HG03280 (cell line): ENCODE data around the gene PRKCB.

Experiments used
- ATAC-seq: cut with Tn5 transposase; IDR thresholded peaks from one replicate; pipeline ENCODE4 v1.9.1; 2021; ENCODE audit warnings: mild to moderate bottlenecking, moderate library complexity; ENCODE audit not compliant: unreplicated experiment

Gene PRKCB

DNA sequence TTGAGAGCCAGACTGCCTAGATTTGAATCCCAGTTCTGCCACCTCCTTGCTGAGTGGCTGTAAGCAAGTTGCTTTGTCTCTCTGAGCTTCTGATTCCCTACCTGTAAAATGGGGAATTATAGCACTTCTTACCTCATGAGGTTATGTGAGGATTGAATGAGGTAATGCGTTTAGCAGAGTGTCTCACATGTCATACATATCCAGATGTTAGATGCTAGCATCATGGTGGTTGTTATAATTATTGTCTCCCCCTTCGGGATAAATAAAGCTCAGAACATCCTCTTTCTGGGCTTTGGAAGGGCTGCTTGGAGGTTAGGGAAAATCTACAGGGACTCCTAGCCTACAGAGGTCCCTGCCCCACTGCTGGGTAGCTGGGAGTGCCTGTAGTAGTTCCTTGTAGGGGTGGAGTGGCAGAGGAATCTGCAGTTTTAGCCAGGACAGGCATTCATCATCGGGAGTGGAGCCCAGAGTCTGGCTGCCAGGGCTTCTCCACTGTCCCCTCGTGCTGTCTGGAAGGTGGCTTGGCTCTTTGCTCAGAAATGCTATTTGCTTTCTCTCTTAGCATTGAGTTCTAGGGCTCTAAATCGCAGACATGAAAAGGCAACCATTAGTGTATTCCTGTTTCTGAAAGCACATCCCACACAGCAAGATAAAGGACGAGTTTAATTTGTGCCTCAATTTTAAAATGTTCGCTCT, 282.5 kb downstream of the PRKCB start:
- ATAC-seq, result no peak

DNA sequence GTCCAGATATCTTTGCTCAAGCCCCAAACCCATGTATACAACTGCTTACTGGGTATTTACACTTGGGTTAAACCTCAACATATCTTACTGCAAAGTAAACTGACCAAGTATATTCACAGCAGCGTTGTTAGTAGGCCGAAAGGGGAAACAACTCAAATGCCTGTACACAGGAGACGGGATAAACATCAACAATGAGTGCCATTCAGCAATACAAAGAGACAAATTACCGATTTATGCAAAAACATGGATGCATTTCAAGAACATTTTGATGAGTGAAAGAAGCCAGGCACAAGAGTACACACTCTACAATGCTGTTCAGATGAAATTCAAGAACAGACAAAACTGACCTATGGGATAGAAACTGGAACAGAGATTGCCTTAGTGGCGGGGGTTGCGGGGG, 284.0 kb downstream of the PRKCB start:
- ATAC-seq, result no peak

DNA sequence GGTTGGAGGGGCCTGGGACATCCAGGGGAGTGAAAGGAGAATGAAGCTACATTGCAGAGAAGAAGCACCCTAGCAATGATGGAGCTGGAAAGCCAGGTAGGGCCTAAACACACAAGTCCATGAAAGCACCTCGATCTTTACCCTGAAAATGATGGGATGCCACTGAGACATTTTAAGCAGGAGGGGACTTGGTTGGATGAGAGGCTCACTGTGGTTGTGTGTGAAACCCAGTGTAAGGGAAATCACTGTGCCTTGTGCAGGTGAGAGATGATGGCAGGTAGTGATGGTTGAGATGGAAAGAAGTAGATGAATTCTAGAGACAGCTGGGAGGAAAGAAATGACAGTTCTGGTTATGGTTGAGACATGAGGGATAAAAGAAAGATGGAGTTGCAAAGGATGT, 287.5 kb downstream of the PRKCB start:
- no peak for ATAC-seq

DNA sequence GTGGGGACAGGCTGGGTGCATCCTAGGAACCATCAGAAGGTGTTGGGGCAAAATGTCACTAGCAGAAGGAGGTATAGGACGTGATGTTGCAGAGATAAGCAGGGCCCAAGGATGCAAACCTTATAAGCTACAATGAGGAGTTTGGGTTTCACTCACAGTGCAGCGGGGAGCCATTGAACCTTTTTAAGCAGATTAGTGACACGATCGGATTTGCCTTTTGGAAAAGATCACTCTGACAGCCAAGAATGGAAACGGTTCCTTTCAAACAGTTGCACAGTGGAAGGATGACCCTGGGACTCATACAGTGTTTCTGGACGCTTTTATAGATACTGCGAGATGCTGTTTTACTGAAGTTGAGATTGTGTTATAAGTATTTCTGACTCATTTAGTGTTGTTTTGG, 288.5 kb downstream of the PRKCB start:
- no peak for ATAC-seq

DNA sequence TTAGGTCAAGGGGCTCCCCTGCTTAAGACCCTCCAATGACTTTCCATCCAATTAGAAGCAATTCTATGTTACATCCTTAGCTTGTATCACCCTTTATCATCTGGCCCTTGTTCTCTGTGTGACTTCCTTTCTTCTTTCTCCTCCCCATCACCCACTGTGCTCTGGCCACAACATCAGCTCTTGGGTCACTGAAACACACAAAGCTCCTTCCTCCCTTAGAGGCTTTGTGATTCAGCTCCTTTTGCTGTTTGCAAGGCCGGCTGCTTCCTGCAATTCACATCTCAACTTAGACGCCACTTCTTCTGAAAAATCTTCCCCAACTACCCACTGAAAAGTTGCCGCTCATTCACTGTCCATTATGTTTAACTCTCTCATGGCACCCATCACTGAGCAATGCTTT, 289.4 kb downstream of the PRKCB start:
- ATAC-seq, result no peak

DNA sequence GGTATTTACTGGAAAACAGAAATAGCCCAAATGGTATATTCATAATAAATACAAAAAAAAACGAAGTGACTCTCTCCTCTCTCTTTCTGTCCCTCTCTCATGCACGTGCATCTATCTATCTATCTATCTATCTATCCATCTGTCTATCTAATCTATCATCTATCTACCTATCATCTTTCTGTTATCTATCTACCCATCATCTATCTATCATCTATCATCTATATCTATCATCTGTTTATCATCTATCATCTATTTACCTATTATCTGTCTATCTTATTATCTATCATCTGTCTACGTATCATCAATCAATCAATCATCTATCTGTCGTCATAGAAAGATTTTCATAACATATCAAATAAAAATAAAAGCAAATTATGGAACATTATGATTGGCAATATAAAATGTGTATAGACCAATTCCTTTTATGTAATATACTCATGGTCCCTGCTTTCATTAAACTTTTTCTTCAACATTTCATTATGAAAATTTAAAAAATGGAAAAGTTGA, 293.7 kb downstream of the PRKCB start:
- no peak for ATAC-seq

DNA sequence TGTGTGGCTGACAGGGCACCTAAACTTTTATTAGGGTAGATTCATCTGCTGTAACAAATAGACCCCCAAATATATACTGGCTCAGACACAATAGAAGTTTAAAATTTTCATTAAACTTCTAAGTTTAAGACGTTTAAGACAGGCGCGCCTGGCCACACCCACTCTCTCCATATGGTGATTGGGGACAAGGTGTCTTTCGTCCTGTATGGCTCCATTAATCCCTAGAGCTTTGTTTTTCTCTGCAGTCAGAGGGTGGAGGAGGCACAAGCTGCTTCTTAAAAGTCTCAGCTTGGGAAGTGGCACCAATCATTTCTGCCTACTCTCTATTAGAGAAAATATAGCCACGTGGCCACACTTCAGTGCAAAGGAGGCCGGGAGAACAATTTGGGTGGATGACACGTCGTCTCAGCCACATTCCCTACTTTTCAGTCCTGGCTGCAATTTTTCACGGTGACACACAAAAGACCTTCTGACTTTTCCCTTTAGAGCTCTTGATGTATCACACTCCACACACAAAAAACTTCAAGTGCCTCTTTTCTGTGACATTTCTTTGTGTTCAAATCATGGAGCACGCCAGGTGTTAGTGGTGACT, 294.8 kb downstream of the PRKCB start:
- ATAC-seq, result no peak

DNA sequence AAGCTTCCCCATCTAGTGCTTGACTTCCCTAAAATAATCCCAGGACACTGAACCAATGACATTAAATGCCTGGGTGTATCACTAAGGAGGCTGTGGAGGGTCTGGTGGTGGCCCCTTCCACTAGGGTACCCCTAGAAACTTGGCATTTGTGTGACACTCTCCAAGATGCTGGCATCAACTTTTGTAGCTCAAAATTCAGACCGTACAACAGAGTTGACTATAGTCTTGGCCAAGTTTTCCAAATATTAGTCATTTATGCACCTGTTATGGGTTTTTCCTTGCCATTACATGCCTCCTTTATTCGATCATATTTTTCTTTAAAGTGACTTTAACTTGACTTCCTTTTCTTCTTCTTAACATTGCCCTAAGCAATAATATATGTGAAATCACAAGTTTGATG, 295.5 kb downstream of the PRKCB start:
- no peak for ATAC-seq

DNA sequence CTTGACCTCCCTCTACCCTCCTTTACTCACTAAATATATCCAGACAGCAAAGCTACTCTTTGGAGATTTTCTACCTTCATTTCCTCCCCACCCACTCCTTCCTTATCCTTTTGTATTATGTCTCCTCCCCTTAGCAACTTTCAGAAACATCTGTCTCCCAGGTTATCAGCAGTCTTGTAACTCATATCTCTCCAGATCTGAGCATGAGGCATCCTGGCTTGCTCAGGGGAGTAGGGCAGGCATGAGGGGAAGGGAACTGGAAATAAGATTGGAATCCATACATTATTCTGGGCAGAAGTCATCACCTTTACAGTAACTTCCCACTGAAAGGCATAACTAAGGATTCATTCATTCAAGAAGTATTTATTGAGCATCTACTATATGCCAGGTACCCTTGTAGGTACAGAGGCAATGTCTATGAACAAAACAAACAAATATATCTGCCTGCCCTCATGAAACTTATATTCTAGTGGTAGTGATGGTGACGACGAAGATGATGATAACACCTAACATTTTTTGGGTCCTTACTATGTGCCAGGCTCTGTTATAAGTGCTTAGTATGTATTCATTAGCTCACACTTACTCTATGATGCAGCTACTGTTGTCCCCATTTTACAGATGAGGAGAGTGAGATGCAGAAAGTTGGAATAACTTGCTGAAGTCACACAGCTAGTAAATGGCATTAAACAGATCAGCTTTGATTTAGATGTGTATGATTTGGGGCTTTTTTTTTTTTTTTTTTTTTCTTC, 296.4 kb downstream of the PRKCB start:
- ATAC-seq, result no peak

DNA sequence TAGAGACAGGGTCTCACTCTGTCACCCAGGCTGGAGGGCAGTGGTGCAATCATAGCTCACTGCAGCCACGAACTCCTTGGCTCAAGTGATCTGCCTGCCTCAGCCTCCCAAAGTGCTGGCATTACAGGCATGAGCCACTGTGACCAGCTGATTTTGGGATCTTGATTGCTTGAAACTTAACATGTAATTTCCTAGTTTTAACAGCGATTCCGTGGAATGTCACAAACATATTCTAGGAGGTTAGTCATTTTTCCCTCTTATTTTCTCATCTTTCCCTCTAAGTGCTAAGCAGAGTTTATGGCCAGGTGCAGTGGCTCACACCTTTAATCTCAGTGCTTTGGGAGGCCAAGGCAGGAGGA, 297.0 kb downstream of the PRKCB start:
- no peak for ATAC-seq

DNA sequence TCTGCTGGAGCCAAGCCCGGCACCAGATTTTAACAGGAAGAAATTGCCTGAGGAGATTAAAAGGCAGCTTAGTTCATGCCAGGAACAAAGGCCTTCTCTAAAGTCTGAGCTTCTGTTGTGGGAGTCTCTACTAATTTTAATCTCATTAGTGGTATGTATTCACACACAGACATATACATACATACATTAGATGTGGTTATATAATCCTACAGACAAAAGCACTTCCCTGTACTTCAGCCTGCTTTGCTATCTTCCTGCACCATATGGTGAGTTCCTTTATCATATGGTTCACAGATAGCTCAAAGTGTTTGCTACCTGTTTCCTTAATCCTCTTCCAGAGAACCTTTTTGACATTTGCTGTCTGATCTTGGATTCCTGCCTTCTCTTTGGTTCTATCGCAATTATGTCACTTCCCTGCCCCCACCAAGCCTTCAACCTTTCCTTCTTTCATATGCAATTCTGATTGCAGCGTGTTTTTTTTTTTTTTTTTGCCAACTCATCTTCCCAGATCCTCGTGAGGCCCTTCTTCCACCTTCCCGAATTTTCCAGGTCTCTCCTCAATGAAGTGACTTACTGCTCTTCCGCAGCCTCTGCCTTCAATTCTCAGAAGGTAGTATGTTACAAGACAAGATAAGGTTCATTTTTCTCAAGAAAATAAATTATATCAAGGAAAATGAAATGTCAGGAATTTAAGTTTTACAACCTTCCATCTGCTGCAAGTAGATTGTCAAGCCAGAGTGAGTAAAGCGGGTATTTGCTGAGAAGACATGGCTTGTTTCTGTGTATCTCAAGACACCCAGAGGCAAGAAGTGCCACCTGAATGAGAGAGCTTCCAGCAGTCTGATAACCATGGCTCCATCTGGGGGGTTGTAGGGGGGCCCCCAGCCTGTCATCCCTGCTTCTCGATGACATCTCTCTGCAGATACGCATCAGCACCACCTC, 300.1 kb downstream of the PRKCB start:
- no peak for ATAC-seq

DNA sequence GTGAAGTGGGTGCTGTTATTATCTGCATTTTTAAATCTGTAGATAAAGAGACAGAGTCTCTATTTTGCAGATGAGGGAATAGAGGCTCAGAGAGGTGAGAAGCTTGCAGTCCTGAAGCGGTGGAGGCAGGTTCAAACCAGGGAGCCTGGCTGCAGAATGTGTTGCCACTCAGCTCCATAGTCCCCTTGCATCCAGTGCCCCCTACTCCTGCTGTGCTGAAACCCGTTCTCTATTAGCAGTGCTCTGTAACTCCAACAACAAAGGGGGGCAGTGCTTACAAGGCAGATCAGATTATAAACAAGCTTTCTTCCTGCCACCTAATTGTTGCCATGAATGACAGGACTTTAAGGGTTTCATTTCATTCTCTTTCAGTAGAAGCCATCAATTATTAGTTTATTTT, 302.2 kb downstream of the PRKCB start:
- ATAC-seq, result no peak

DNA sequence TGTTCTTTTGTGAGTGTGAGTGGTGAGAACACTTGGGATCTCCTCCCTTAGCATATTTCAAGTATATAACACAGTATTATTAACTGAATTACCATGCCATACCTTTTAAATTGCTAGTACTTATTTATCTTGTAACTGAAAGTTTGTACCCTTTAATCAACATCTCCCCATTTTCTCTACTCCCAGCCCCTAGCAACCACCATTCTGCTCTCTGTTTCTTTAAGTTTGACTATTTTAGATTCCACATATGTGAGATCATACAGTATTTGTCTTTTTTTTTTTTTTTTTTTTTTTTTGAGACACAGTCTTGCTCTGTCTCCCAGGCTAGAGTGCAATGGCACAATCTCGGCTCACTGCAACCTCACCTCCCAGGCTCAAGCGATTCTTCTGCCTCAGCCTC, 302.8 kb downstream of the PRKCB start:
- ATAC-seq, result no peak

DNA sequence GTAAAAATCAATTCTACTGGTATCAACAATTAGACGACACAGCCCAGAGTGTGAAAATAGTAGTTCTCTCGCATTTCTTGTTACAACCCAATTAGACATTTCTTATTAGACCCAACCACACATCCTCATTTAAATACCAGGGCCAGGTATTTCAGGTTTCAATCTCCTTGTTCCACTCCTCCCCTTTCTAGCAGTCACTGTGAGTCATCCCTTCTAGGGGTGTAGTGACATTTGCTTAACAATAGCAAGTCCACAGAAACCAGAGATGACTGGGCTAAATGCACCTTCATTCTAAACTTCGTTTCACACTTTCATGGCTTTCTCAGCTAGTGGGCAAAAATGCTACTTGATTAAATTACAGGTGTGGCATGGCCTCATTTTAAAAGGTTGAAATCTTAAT, 303.5 kb downstream of the PRKCB start:
- ATAC-seq, result no peak

DNA sequence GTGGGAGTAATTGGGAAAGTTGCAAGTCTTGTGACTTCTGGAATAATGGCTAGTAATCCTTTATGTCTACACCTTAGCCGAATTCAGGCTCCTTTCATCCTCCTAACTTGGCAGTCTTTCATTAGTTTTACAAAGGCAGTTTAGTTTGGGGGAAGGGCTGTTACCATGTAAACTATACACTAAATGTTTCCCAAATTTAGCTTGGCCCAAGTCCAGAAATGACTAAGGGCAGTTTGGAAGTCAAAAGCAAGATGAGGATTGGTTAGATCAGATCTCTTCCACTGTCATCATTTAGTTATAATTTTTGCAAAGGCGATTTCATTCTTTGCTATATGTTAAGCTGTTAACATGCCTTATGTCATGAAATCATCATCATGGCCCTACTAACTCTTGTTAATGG, 304.9 kb downstream of the PRKCB start:
- no peak for ATAC-seq

DNA sequence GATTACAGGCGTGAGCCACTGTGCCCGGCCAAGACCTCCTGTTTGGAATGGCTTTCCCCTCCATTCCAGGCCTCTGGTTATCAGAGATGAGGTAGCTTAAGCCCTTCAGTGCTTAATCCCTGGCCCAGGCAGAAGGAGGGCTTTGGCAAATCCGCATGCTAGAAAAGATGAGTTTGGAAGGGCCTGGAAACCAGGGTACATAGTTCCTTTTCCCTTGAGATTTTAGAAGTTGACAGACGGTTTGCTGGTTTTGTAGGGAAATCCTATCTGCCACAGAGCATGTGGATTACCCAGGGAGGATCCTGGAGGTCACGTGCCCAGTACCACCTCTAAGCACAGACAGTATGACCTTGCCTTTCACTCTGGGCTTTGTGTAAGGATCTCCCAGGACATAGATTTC, 305.7 kb downstream of the PRKCB start:
- ATAC-seq, result no peak

DNA sequence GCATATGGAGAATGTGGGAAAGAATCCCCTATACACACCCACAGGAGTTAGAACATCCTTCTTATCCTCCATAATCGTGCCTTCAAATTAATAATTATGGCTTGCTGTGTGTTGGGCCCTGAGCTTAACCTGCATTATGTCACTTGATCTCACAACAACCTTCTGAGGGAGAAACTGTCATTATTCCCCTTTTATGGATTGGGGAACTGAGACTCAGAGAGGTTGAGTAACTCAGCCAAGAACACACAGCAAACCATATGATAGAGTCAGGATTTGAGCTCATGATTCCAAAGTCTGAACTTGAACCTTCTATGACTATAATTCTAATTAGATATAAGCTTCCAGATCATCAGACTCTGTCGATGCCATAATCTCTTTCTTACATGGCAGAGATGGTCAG, 306.1 kb downstream of the PRKCB start:
- ATAC-seq, result no peak

DNA sequence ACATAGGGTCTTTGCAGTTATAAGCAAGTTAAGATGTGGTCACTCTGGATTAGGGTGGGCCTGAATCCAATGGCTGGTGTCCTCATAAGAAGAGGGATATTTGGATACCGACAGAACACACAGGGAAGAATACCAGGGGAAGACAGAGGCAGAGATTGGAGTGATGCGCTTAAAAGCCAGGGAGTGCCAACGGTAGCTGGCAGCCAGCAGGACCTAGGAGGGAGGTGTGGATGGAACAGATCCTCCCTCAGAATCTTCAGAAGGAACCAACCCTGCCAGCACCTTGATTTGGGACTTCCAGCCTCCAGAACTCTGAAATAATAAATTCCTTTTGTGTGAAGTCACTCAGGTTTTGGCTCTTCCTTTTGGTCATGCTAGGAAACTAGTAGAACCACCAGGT, 310.1 kb downstream of the PRKCB start:
- no peak for ATAC-seq

DNA sequence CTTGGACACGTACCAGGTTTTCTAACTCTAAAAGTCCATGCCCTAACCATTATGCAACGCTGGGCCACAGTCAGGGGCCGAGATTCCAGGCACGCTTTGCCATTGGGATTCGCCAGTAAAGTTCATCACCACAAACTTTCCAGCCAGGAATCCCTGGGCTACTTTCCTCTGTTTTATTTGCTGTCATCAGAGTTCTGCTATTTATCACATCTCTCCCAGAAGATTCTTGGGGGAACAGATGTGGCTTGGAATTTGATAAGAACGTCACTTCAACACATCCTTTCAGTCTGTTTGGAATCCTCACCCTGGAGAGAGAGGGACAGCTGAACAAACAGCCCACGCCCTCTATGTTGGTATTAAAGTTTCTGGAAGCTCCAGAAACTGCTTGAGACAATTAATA, 310.7 kb downstream of the PRKCB start:
- ATAC-seq, result no peak

DNA sequence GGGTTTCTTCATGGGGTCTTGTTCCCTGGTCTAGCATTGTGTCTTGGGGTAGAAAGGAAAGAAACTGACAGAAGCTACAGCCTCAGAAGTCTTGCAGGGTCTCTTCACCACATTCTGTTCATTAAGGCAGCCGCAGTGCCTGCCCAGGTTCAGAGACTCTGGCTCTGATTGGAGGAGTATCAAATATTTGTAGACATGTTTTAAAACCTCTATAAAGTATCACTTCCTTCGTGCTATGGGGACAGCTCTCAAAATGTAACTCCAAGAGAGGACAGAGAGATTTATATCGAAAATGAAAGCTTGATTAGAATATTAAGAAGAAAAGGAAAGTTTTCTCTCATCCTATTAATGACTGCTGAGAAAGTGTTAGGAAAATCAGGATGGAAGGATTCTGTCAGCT, 313.3 kb downstream of the PRKCB start:
- no peak for ATAC-seq

DNA sequence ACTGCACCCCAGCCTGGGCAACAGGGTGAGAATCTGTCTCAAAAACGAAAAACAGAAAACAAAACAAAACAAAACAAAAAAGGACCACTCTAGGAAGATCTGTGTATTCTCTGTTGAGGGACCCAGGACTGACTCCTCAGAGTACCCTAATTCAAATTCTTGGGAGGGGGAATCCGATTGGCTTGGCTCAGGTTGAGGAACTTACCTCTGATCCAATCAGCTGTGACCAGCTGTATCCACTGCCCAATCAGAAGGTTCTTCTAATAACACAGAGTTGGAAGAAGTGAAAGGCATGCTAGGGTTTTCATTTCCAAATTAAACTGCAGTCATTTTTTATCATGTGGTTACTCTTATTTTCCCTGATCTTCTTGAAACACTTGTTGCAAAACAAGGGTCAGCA, 314.5 kb downstream of the PRKCB start:
- ATAC-seq, result no peak
